HepG2 (cell line): ENCODE measurements around the gene ELMOD3. TPM values are rescaled to one million over a fixed set of nuclear protein-coding genes. Genes with fewer than 3 reads are reported as not detected.
A peak's percentile ranks its signal among the peaks of the same experiment; 100 is the strongest.

ENCODE experiments used
- BRD4 ChIP-seq: sonication (generic); formaldehyde crosslinking; IDR thresholded peaks from 2 replicates; pipeline ENCODE4 v1.4.0; 2020; ENCODE audit warnings: missing genetic modification reagents
- ERF ChIP-seq: IDR thresholded peaks from 2 replicates; pipeline ENCODE4 v1.6.1; 2018; ENCODE audit warnings: missing biosample characterization, missing genetic modification reagents
- FOXM1 ChIP-seq: sonication (generic); formaldehyde crosslinking; IDR thresholded peaks from 2 replicates; pipeline ENCODE4 v1.5.0; 2020; ENCODE audit warnings: missing genetic modification reagents
- GATA4 ChIP-seq: sonication (generic); IDR thresholded peaks from 2 replicates; pipeline ENCODE4 v1.6.1; 2016; ENCODE audit warnings: antibody characterized with exemption, low read depth, borderline replicate concordance
- HDAC1 ChIP-seq: sonication (generic); formaldehyde crosslinking; IDR thresholded peaks from 2 replicates; pipeline ENCODE4 v1.5.1; 2020; ENCODE audit warnings: mild to moderate bottlenecking, missing genetic modification reagents
- HDAC2 ChIP-seq: sonication (generic); formaldehyde crosslinking; IDR thresholded peaks from 2 replicates; pipeline ENCODE4 v1.4.0; 2020; ENCODE audit warnings: missing genetic modification reagents
- HIVEP1 ChIP-seq: sonication (generic); formaldehyde crosslinking; IDR thresholded peaks from 2 replicates; pipeline ENCODE4 v1.4.0; 2020; ENCODE audit warnings: mild to moderate bottlenecking, missing genetic modification reagents
- HMGA1 ChIP-seq: sonication (generic); formaldehyde crosslinking; conservative IDR thresholded peaks from 2 replicates; pipeline ENCODE4 v1.4.0; 2020; ENCODE audit warnings: missing genetic modification reagents
- IRF2 ChIP-seq: IDR thresholded peaks from 2 replicates; pipeline ENCODE4 v1.6.1; 2018; ENCODE audit warnings: missing genetic modification reagents, missing compliant biosample characterization
- MTF2 ChIP-seq: sonication (generic); formaldehyde crosslinking; IDR thresholded peaks from 2 replicates; pipeline ENCODE4 v1.5.0; 2020; ENCODE audit warnings: missing genetic modification reagents, borderline replicate concordance
- MXD1 ChIP-seq: sonication (generic); formaldehyde crosslinking; IDR thresholded peaks from 2 replicates; pipeline ENCODE4 v1.4.0; 2020; ENCODE audit warnings: mild to moderate bottlenecking, missing genetic modification reagents
- SP5 ChIP-seq: IDR thresholded peaks from 2 replicates; pipeline ENCODE4 v1.6.1; 2016; ENCODE audit warnings: low read depth, borderline replicate concordance
- ZBTB44 ChIP-seq: sonication (generic); formaldehyde crosslinking; IDR thresholded peaks from 2 replicates; pipeline ENCODE4 v1.4.0; 2020; ENCODE audit warnings: missing genetic modification reagents
- ZNF121 ChIP-seq: sonication (generic); formaldehyde crosslinking; IDR thresholded peaks from 2 replicates; pipeline ENCODE4 v1.5.0; 2020; ENCODE audit warnings: mild to moderate bottlenecking, missing genetic modification reagents
- ZNF296 ChIP-seq: sonication (generic); formaldehyde crosslinking; conservative IDR thresholded peaks from 2 replicates; pipeline ENCODE4 v1.5.0; 2020; ENCODE audit warnings: mild to moderate bottlenecking, missing genetic modification reagents
- ZNF317 ChIP-seq: sonication (generic); formaldehyde crosslinking; IDR thresholded peaks from 2 replicates; pipeline ENCODE4 v1.5.0; 2020; ENCODE audit warnings: mild to moderate bottlenecking, missing genetic modification reagents
- ZNF543 ChIP-seq: sonication (generic); formaldehyde crosslinking; IDR thresholded peaks from 2 replicates; pipeline ENCODE4 v1.4.0; 2020; ENCODE audit warnings: mild to moderate bottlenecking, missing genetic modification reagents
- ZNF788 ChIP-seq: sonication (generic); formaldehyde crosslinking; IDR thresholded peaks from 2 replicates; pipeline ENCODE4 v1.5.0; 2020; ENCODE audit warnings: mild to moderate bottlenecking, missing genetic modification reagents, borderline replicate concordance
- ZNF850 ChIP-seq: sonication (generic); formaldehyde crosslinking; conservative IDR thresholded peaks from 2 replicates; pipeline ENCODE4 v1.9.0; 2021; ENCODE audit warnings: mild to moderate bottlenecking, missing genetic modification reagents
- polyA plus RNA-seq, 8 experiments: library from polyadenylated mRNA; depleted of rRNA in 3 of 8; stranded (reverse) in 7 of 8; unstranded in 1 of 8; fragments of >200 nt; fragmentation: Illumina TruSeq in 4 of 8; extraction: Trizol in 4 of 8; gene quantifications; 2 replicates each; pipeline versions ENCODE4 v1.2.1 to v1.2.3, GENCODE V29; 2011 to 2016; ENCODE audit warnings: low read depth in 4 of 8, missing spikeins in 1 of 8, mixed read lengths in 1 of 8; ENCODE audit not compliant: insufficient read depth in 1 of 8
- total RNA-seq, 5 experiments: library from RNA; depleted of rRNA; stranded (reverse); fragments of >200 nt; fragmentation: Illumina TruSeq; extraction: Trizol; gene quantifications; 2 replicates each; pipeline ENCODE4 v1.2.3, GENCODE V29; 2016; ENCODE audit warnings: low read depth in 1 of 5
- TF ChIP-seq, protein P1 (sequence below), 2 experiments: fragments of 450-650 bp in 1 of 2; sonication (generic) in 1 of 2; formaldehyde crosslinking; IDR thresholded peaks; 2 replicates each; pipeline versions ENCODE4 v1.5.0 to v1.8.0; 2020 to 2022; ENCODE audit warnings: mild to moderate bottlenecking in 1 of 2, missing genetic modification reagents in 1 of 2
- TF ChIP-seq, protein P2 (sequence below): IDR thresholded peaks from 2 replicates; pipeline ENCODE4 v1.6.1; 2016; ENCODE audit warnings: mild to moderate bottlenecking
- TF ChIP-seq, protein P3 (sequence below): conservative IDR thresholded peaks from 2 replicates; pipeline ENCODE4 v1.6.1; 2018; ENCODE audit warnings: missing genetic modification reagents
- TF ChIP-seq, protein P4 (sequence below): sonication (generic); formaldehyde crosslinking; IDR thresholded peaks from 2 replicates; pipeline ENCODE4 v1.4.0; 2020; ENCODE audit warnings: missing genetic modification reagents, borderline replicate concordance

The ELMOD3 gene
- total and polyA plus RNA-seq, 2 of the 13 experiments (the other 11 are each of a cell fraction or from before 2014, with no cell fraction given) = 13.3 to 19.5 TPM

DNA sequence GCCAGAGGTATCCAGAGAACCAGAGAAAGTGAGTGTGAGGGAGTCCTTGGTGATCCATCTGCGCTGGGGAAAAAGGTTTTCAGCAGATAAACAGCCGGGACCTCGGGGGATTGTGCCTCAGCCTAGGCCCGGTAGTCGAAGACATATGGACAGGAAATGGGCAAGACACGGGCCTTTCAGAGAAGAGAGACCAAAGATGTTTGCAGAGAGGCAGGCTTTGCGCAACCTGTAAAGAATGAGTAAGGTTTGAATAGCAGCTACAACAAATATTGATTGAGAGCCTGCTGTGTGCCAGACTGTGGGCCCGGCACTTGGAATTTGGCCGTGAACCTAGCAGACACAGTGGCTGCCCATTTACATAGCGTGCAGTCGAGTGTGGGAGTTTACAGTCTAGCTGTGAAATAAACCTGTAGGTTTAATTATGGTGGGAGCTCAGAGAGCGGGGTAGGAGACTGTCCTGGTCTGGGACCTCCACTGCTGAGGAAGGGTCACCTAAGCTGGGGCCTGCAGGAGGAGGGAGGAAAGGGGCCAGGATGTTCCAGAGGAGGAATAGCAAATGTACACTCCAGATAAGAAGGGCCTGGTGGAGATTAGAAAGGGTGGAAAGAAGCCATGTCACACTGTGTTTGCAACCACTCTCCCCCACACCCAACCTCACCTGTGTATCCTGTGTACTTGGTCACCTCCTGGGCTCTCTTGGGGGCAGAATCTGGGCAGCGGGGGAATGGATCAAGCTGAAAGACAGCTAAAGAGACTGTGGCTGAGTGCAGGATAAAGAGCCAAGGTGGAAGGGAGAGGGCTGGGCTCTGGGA lies 66.9 kb downstream of the ELMOD3 start (continued):
- TF ChIP-seq, protein P1, sequence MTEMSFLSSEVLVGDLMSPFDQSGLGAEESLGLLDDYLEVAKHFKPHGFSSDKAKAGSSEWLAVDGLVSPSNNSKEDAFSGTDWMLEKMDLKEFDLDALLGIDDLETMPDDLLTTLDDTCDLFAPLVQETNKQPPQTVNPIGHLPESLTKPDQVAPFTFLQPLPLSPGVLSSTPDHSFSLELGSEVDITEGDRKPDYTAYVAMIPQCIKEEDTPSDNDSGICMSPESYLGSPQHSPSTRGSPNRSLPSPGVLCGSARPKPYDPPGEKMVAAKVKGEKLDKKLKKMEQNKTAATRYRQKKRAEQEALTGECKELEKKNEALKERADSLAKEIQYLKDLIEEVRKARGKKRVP (CRISPR knock-in tag; IDR thresholded peaks at IDR 0.05) = peak in 1 of 2 experiments; percentile 86; a peak in 2 of 4 replicates
- TF ChIP-seq ZNF121 (CRISPR knock-in tag) = peak; percentile 68; the same call in 1 of the 2 replicates
- TF ChIP-seq, protein P2, sequence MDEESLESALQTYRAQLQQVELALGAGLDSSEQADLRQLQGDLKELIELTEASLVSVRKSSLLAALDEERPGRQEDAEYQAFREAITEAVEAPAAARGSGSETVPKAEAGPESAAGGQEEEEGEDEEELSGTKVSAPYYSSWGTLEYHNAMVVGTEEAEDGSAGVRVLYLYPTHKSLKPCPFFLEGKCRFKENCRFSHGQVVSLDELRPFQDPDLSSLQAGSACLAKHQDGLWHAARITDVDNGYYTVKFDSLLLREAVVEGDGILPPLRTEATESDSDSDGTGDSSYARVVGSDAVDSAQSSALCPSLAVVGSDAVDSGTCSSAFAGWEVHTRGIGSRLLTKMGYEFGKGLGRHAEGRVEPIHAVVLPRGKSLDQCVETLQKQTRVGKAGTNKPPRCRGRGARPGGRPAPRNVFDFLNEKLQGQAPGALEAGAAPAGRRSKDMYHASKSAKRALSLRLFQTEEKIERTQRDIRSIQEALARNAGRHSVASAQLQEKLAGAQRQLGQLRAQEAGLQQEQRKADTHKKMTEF = peak; percentile 93
- peak; percentile 61 for TF ChIP-seq ZNF788
- no peak for TF ChIP-seq ZBTB44 (CRISPR knock-in tag)
- peak; percentile 96 for TF ChIP-seq HDAC1 (CRISPR knock-in tag)
- TF ChIP-seq ZNF543 (CRISPR knock-in tag) = peak; percentile 49; the same call in 1 of the 2 replicates
- peak; percentile 38; the same call in 1 of the 2 replicates for TF ChIP-seq HIVEP1
- TF ChIP-seq MTF2 (CRISPR knock-in tag) = no peak
- TF ChIP-seq HDAC2 (CRISPR knock-in tag) = peak; percentile 99
- TF ChIP-seq SP5 (CRISPR knock-in tag) = peak; percentile 76; the same call in 1 of the 2 replicates
- no peak for TF ChIP-seq MXD1
- TF ChIP-seq BRD4 (CRISPR knock-in tag) = peak; percentile 18; the same call in 1 of the 2 replicates
- TF ChIP-seq, protein P3, sequence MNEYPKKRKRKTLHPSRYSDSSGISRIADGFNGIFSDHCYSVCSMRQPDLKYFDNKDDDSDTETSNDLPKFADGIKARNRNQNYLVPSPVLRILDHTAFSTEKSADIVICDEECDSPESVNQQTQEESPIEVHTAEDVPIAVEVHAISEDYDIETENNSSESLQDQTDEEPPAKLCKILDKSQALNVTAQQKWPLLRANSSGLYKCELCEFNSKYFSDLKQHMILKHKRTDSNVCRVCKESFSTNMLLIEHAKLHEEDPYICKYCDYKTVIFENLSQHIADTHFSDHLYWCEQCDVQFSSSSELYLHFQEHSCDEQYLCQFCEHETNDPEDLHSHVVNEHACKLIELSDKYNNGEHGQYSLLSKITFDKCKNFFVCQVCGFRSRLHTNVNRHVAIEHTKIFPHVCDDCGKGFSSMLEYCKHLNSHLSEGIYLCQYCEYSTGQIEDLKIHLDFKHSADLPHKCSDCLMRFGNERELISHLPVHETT = peak; percentile 80; the same call in 1 of the 2 replicates
- no peak for TF ChIP-seq ZNF296 (CRISPR knock-in tag)
- TF ChIP-seq FOXM1 = no peak
- peak; percentile 88 for TF ChIP-seq IRF2 (CRISPR knock-in tag)
- TF ChIP-seq ERF (CRISPR knock-in tag) = peak; percentile 96
- TF ChIP-seq ZNF850 (CRISPR knock-in tag) = no peak
- TF ChIP-seq GATA4 = peak; percentile 85; the same call in 1 of the 2 replicates
- no peak for TF ChIP-seq HMGA1
- no peak for TF ChIP-seq ZNF317 (CRISPR knock-in tag)
- TF ChIP-seq, protein P4, sequence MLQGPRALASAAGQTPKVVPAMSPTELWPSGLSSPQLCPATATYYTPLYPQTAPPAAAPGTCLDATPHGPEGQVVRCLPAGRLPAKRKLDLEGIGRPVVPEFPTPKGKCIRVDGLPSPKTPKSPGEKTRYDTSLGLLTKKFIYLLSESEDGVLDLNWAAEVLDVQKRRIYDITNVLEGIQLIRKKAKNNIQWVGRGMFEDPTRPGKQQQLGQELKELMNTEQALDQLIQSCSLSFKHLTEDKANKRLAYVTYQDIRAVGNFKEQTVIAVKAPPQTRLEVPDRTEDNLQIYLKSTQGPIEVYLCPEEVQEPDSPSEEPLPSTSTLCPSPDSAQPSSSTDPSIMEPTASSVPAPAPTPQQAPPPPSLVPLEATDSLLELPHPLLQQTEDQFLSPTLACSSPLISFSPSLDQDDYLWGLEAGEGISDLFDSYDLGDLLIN (CRISPR knock-in tag) = peak; percentile 93
